HEK293 (cell line): ENCODE results near the gene STAMBPL1.

Experiments used
- CTCF ChIA-PET: fragments of 350-600 bp; formaldehyde crosslinking; extraction: SDS; loops from one replicate; lab custom pipeline; 2021; ENCODE audit warnings: antibody characterized with exemption; lab: Yijun Ruan, JAX
- POLR2A ChIA-PET: fragments of 300-600 bp; formaldehyde crosslinking; extraction: SDS; loops from one replicate; lab custom pipeline; 2020; ENCODE audit warnings: antibody characterized with exemption, inconsistent platforms; lab: Yijun Ruan, JAX
- H3K27ac ChIP-seq: fragments of 200-500 bp; sonication (Bioruptor generic); 2 replicates; pipeline ENCODE4 v1.5.1; 2014; ENCODE audit warnings: low read depth, low read length, control low read depth, inconsistent platforms; ENCODE audit errors: extremely low read depth
- H3K36me3 ChIP-seq, 2 experiments: fragments of 200-500 bp in 1 of 2; sonication (Bioruptor generic) in 1 of 2; 1 replicate in 1 of 2; 2 replicates in 1 of 2; pipeline ENCODE4 v1.5.1; 2014 to 2017; ENCODE audit warnings: inconsistent platforms in 2 of 2, low read length in 2 of 2; ENCODE audit not compliant: control insufficient read depth in 2 of 2, insufficient read depth in 1 of 2
- H3K4me1 ChIP-seq: fragments of 200-500 bp; sonication (Bioruptor generic); 2 replicates; pipeline ENCODE4 v1.5.1; 2014; ENCODE audit warnings: mild to moderate bottlenecking, low read length, inconsistent platforms; ENCODE audit not compliant: control insufficient read depth, insufficient read depth
- H3K4me3 ChIP-seq: 2 replicates; pipeline ENCODE4 v1.5.1; 2011; ENCODE audit warnings: low read depth, mild to moderate bottlenecking, control low read depth, low read length, moderate library complexity
- H3K9me3 ChIP-seq: fragments of 200-500 bp; sonication (Bioruptor generic); 2 replicates; pipeline ENCODE4 v1.5.1; 2014; ENCODE audit warnings: low read depth, low read length, inconsistent platforms; ENCODE audit not compliant: control insufficient read depth, insufficient read depth
- GLI2 ChIP-seq: fragments of 450-650 bp; formaldehyde crosslinking; IDR thresholded peaks from 2 replicates; pipeline ENCODE4; 2017; ENCODE audit warnings: missing biosample characterization, missing genetic modification characterization, low read depth, borderline replicate concordance
- KLF1 ChIP-seq: fragments of 450-650 bp; formaldehyde crosslinking; IDR thresholded peaks from 2 replicates; pipeline ENCODE4 v1.5.1; 2016; ENCODE audit warnings: missing biosample characterization, missing genetic modification characterization
- KLF7 ChIP-seq: fragments of 450-650 bp; formaldehyde crosslinking; IDR thresholded peaks from 2 replicates; pipeline ENCODE4 v1.5.1; 2016; ENCODE audit warnings: missing biosample characterization, missing genetic modification characterization, borderline replicate concordance
- OSR2 ChIP-seq: fragments of 450-650 bp; formaldehyde crosslinking; IDR thresholded peaks from 2 replicates; pipeline ENCODE4 v1.5.1; 2016; ENCODE audit warnings: missing biosample characterization, missing genetic modification characterization
- SALL2 ChIP-seq: fragments of 450-650 bp; formaldehyde crosslinking; IDR thresholded peaks from 2 replicates; pipeline ENCODE4 v1.5.0; 2017; ENCODE audit warnings: missing biosample characterization, mild to moderate bottlenecking, missing genetic modification characterization, borderline replicate concordance
- SP3 ChIP-seq: fragments of 450-650 bp; formaldehyde crosslinking; IDR thresholded peaks from 2 replicates; pipeline ENCODE4 v1.5.1; 2016; ENCODE audit warnings: missing biosample characterization, missing genetic modification characterization
- TCF7L2 ChIP-seq: IDR thresholded peaks from 2 replicates; pipeline ENCODE4 v1.6.1; 2011; ENCODE audit warnings: low read depth, mild to moderate bottlenecking, inconsistent platforms, low read length, moderate library complexity, borderline replicate concordance
- ZFP3 ChIP-seq: fragments of 450-650 bp; formaldehyde crosslinking; IDR thresholded peaks from 2 replicates; pipeline ENCODE4 v1.5.1; 2016; ENCODE audit warnings: low read depth, missing biosample characterization, missing genetic modification characterization
- ZNF140 ChIP-seq: fragments of 450-650 bp; formaldehyde crosslinking; IDR thresholded peaks from 2 replicates; pipeline ENCODE4 v1.5.1; 2016; ENCODE audit warnings: missing biosample characterization, missing genetic modification characterization
- ZNF223 ChIP-seq: fragments of 450-650 bp; formaldehyde crosslinking; IDR thresholded peaks from 2 replicates; pipeline ENCODE4 v1.5.1; 2016; ENCODE audit warnings: missing biosample characterization, missing genetic modification characterization
- ZNF24 ChIP-seq: fragments of 450-650 bp; formaldehyde crosslinking; IDR thresholded peaks from 2 replicates; pipeline ENCODE4 v1.5.1; 2016; ENCODE audit warnings: missing biosample characterization, missing genetic modification characterization
- ZNF341 ChIP-seq: fragments of 450-650 bp; formaldehyde crosslinking; IDR thresholded peaks from 2 replicates; pipeline ENCODE4; 2016; ENCODE audit warnings: low read depth, missing biosample characterization, missing genetic modification characterization
- ZNF391 ChIP-seq: fragments of 450-650 bp; formaldehyde crosslinking; IDR thresholded peaks from 2 replicates; pipeline ENCODE4 v1.5.1; 2016; ENCODE audit warnings: low read depth, missing biosample characterization, missing genetic modification characterization, borderline replicate concordance
- ZNF658 ChIP-seq: fragments of 450-650 bp; formaldehyde crosslinking; IDR thresholded peaks from 2 replicates; pipeline ENCODE4; 2016; ENCODE audit warnings: missing biosample characterization, missing genetic modification characterization
- ZNF701 ChIP-seq: fragments of 450-650 bp; formaldehyde crosslinking; IDR thresholded peaks from 2 replicates; pipeline ENCODE4 v1.5.1; 2016; ENCODE audit warnings: missing biosample characterization, missing genetic modification characterization
- ZXDB ChIP-seq: fragments of 450-650 bp; formaldehyde crosslinking; IDR thresholded peaks from 2 replicates; pipeline ENCODE4 v1.5.1; 2016; ENCODE audit warnings: missing biosample characterization, missing genetic modification characterization
- TF ChIP-seq, protein P1 (sequence below): fragments of 450-650 bp; formaldehyde crosslinking; IDR thresholded peaks from 2 replicates; pipeline ENCODE4 v1.5.1; 2016; ENCODE audit warnings: missing biosample characterization, missing genetic modification characterization
- TF ChIP-seq, protein P2 (sequence below): fragments of 450-650 bp; formaldehyde crosslinking; IDR thresholded peaks from 2 replicates; pipeline ENCODE4 v1.5.1; 2016; ENCODE audit warnings: missing biosample characterization, missing genetic modification characterization, borderline replicate concordance
- TF ChIP-seq, protein P3 (sequence below): fragments of 450-650 bp; formaldehyde crosslinking; optimal IDR thresholded peaks from 2 replicates; pipeline ENCODE3; 2016; ENCODE audit warnings: missing biosample characterization, mild to moderate bottlenecking, missing genetic modification characterization
- TF ChIP-seq, protein P4 (sequence below): fragments of 450-650 bp; formaldehyde crosslinking; IDR thresholded peaks from 2 replicates; pipeline ENCODE4 v1.5.1; 2016; ENCODE audit warnings: missing biosample characterization, missing genetic modification characterization
- TF ChIP-seq, protein P5 (sequence below): fragments of 450-650 bp; formaldehyde crosslinking; IDR thresholded peaks from 2 replicates; pipeline ENCODE4 v1.5.1; 2016; ENCODE audit warnings: missing biosample characterization, missing genetic modification characterization

The STAMBPL1 gene

DNA sequence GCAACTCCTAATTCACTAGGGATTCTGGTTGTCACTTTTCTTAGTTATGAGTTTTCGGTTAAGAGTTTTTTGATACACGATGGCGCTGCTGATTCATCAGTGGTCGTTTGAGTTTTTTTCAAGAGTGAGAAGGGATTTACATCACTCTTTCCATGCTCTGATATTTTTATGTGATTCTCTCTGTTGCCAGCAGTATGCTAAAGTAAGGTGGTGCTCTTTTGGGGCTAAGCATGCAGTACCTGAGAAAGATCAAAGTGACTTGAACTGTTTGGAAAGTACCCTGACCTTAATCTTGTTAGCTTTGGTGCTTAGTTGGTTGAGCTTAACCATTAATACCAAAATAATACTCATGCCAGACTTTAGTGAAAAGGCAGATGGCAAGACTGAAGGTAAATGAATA lies 28.1 kb downstream of the STAMBPL1 start (continued):
- TF ChIP-seq KLF7 (tag by site-specific recombination) (no peak), OSR2 (tag by site-specific recombination) (no peak), SP3 (no peak)
- TF ChIP-seq, protein P1, sequence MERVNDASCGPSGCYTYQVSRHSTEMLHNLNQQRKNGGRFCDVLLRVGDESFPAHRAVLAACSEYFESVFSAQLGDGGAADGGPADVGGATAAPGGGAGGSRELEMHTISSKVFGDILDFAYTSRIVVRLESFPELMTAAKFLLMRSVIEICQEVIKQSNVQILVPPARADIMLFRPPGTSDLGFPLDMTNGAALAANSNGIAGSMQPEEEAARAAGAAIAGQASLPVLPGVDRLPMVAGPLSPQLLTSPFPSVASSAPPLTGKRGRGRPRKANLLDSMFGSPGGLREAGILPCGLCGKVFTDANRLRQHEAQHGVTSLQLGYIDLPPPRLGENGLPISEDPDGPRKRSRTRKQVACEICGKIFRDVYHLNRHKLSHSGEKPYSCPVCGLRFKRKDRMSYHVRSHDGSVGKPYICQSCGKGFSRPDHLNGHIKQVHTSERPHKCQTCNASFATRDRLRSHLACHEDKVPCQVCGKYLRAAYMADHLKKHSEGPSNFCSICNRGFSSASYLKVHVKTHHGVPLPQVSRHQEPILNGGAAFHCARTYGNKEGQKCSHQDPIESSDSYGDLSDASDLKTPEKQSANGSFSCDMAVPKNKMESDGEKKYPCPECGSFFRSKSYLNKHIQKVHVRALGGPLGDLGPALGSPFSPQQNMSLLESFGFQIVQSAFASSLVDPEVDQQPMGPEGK = no peak

DNA sequence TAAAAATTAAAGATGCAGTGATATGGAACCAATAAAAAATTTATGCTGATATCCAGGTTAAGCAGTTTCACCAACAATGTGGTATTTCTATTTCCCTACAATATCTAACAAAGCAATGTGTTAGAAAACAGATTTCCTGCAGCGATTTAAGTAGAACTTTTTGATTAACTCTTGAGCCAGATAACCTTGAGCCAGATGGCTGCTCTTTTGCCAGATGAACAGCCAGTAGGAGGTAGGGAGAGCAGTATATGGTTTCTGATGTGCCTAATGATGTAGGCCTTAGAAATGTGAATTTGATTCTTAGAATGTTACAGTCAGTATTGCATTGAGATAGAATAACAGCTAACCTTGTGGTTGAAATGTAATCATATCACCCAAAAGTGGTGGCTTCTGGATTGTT lies 31.1 kb downstream of the STAMBPL1 start:
- no peak overlapping the region for H3K27ac ChIP-seq
- ChIA-PET CTCF (interaction anchor here (1.2 kb wide), 1 partner anchor 306 kb away, joined by 3 read pairs; no protein-coding TSS in a partner anchor), POLR2A (no interaction called here)
- H3K9me3 ChIP-seq = no peaks in the 10 kb centered on the region
- peaks cover 4 to 5% of the 10 kb centered on the region in 2 experiments for H3K36me3 ChIP-seq
- H3K4me3 ChIP-seq = no peak overlapping the region
- H3K4me1 ChIP-seq = no peaks in the 10 kb centered on the region
- TF ChIP-seq SALL2 (tag by site-specific recombination) (no peak), ZFP3 (no peak), ZXDB (tag by site-specific recombination) (no peak), GLI2 (no peak), ZNF24 (tag by site-specific recombination) (no peak)
- TF ChIP-seq, all 188 proteins: peak for 0

DNA sequence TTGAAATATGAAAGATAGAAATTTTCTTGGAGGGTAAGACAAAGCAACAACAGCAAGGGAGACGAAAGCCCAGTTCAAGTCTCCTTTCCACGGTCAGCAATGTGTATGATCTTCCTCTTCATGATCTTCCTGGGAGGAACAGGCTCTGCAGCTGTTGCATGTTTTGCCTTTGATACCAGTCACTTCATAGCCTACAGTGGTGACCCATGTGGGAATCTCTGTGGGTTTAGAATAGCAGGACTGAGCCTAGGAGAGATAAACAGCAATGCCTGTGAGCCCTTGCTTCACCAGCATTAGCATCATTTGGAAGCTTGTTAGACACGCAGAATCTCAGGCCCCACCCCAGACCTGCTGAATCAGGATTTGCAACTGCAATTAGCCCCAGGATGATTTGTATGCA lies 31.8 kb downstream of the STAMBPL1 start:
- Histone ChIP-seq H3K4me3 (no peak overlapping the region), H3K9me3 (no peaks in the 10 kb centered on the region), H3K27ac (no peak overlapping the region), H3K36me3 (peaks cover under 1% of the 10 kb centered on the region in 2 experiments), H3K4me1 (no peaks in the 10 kb centered on the region)
- ChIA-PET CTCF (interaction anchor here (0.5 to 1.2 kb wide), 3 partner anchors 14 to 306 kb away, joined by 3 read pairs; no protein-coding TSS in a partner anchor), POLR2A (no interaction called here)
- TF ChIP-seq ZNF701 (tag by site-specific recombination) (no peak), ZNF140 (tag by site-specific recombination) (no peak), ZNF223 (tag by site-specific recombination) (no peak), ZNF658 (tag by site-specific recombination) (no peak), TCF7L2 (no peak), KLF1 (no peak), ZNF391 (tag by site-specific recombination) (no peak), ZNF341 (tag by site-specific recombination) (no peak)
- TF ChIP-seq, protein P2, sequence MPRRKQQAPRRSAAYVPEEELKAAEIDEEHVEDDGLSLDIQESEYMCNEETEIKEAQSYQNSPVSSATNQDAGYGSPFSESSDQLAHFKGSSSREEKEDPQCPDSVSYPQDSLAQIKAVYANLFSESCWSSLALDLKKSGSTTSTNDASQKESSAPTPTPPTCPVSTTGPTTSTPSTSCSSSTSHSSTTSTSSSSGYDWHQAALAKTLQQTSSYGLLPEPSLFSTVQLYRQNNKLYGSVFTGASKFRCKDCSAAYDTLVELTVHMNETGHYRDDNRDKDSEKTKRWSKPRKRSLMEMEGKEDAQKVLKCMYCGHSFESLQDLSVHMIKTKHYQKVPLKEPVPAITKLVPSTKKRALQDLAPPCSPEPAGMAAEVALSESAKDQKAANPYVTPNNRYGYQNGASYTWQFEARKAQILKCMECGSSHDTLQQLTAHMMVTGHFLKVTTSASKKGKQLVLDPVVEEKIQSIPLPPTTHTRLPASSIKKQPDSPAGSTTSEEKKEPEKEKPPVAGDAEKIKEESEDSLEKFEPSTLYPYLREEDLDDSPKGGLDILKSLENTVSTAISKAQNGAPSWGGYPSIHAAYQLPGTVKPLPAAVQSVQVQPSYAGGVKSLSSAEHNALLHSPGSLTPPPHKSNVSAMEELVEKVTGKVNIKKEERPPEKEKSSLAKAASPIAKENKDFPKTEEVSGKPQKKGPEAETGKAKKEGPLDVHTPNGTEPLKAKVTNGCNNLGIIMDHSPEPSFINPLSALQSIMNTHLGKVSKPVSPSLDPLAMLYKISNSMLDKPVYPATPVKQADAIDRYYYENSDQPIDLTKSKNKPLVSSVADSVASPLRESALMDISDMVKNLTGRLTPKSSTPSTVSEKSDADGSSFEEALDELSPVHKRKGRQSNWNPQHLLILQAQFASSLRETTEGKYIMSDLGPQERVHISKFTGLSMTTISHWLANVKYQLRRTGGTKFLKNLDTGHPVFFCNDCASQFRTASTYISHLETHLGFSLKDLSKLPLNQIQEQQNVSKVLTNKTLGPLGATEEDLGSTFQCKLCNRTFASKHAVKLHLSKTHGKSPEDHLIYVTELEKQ (tag by site-specific recombination) = no peak
- TF ChIP-seq, protein P3, sequence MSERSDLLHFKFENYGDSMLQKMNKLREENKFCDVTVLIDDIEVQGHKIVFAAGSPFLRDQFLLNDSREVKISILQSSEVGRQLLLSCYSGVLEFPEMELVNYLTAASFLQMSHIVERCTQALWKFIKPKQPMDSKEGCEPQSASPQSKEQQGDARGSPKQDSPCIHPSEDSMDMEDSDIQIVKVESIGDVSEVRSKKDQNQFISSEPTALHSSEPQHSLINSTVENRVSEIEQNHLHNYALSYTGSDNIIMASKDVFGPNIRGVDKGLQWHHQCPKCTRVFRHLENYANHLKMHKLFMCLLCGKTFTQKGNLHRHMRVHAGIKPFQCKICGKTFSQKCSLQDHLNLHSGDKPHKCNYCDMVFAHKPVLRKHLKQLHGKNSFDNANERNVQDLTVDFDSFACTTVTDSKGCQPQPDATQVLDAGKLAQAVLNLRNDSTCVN (tag by site-specific recombination) = no peak
- TF ChIP-seq, protein P4, sequence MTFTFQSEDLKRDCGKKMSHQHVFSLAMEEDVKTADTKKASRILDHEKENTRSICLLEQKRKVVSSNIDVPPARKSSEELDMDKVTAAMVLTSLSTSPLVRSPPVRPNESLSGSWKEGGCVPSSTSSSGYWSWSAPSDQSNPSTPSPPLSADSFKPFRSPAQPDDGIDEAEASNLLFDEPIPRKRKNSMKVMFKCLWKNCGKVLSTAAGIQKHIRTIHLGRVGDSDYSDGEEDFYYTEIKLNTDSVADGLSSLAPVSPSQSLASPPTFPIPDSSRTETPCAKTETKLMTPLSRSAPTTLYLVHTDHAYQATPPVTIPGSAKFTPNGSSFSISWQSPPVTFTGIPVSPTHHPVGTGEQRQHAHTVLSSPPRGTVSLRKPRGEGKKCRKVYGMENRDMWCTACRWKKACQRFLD = no peak
- TF ChIP-seq, protein P1 = no peak
- TF ChIP-seq, protein P5, sequence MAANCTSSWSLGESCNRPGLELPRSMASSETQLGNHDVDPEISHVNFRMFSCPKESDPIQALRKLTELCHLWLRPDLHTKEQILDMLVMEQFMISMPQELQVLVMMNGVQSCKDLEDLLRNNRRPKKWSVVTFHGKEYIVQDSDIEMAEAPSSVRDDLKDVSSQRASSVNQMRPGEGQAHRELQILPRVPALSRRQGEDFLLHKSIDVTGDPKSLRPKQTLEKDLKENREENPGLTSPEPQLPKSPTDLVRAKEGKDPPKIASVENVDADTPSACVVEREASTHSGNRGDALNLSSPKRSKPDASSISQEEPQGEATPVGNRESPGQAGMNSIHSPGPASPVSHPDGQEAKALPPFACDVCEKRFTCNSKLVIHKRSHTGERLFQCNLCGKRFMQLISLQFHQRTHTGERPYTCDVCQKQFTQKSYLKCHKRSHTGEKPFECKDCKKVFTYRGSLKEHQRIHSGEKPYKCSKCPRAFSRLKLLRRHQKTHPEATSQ (tag by site-specific recombination) = no peak
